ENCODE results near the gene CCL4L2.

DNA sequence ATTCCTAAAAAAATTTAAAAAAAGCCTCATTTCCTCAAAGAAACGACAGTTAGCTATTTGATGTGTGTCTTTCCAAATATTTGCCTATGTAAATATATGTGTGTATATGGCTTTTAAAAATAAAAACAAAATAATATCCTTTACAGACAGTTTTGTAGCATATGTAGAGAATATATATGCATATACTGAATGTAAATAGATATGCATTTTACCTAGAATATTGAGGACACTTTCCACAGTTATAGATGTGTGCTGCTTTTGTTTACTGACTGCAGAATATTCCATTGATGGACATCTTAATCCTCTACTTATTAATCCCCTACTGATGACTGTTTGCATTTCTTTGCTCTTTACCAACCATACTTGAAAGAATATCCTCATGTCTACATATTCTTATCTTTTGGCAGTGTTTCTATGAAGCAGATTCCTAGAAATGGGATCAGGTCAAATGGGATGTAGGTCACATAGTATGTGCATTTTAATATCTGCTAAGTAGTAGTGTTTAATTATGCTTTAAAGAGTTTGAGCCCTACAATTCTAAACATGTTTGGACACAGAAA, 17.6 kb upstream of the CCL4L2 start:
- TF ChIP-seq, protein P1, sequence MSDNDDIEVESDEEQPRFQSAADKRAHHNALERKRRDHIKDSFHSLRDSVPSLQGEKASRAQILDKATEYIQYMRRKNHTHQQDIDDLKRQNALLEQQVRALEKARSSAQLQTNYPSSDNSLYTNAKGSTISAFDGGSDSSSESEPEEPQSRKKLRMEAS (IDR thresholded peaks at IDR 0.05; ENCODE audit: low read depth): no peak
- TF ChIP-seq, protein P2, sequence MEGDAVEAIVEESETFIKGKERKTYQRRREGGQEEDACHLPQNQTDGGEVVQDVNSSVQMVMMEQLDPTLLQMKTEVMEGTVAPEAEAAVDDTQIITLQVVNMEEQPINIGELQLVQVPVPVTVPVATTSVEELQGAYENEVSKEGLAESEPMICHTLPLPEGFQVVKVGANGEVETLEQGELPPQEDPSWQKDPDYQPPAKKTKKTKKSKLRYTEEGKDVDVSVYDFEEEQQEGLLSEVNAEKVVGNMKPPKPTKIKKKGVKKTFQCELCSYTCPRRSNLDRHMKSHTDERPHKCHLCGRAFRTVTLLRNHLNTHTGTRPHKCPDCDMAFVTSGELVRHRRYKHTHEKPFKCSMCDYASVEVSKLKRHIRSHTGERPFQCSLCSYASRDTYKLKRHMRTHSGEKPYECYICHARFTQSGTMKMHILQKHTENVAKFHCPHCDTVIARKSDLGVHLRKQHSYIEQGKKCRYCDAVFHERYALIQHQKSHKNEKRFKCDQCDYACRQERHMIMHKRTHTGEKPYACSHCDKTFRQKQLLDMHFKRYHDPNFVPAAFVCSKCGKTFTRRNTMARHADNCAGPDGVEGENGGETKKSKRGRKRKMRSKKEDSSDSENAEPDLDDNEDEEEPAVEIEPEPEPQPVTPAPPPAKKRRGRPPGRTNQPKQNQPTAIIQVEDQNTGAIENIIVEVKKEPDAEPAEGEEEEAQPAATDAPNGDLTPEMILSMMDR (IDR thresholded peaks at IDR 0.05): no peak
- TF ChIP-seq CHD2 (IDR thresholded peaks at IDR 0.05; ENCODE audit: low read length, partially characterized antibody) (no peak), EP300 (IDR thresholded peaks at IDR 0.05; ENCODE audit: borderline replicate concordance in 1 of 2, low read depth in 1 of 2, low read length in 1 of 2) (no peak)

Data from SK-N-SH (cell line).